HG03280 (cell line): ENCODE results near the gene CADPS2.
"Not testable (repeated sequence)": the region's sequence is repeated elsewhere in the genome, so short reads cannot be mapped to it uniquely, and the experiment has no call there.

Experiments
- ATAC-seq: cut with Tn5 transposase; IDR thresholded peaks from one replicate; pipeline ENCODE4 v1.9.1; 2021; ENCODE audit warnings: mild to moderate bottlenecking, moderate library complexity; ENCODE audit not compliant: unreplicated experiment

The CADPS2 gene

GRCh38 chr7:122677149-122677548 lies 209.1 kb downstream of the CADPS2 start:
- no peak for ATAC-seq

GRCh38 chr7:122676466-122676865 lies 209.8 kb downstream of the CADPS2 start:
- no peak for ATAC-seq

GRCh38 chr7:122675621-122676020 lies 210.6 kb downstream of the CADPS2 start:
- no peak for ATAC-seq

- ATAC-seq, result no peak
Observed at GRCh38 chr7:122675011-122675410, 211.2 kb downstream of the CADPS2 start.

GRCh38 chr7:122674502-122674901 lies 211.8 kb downstream of the CADPS2 start:
- ATAC-seq, result no peak

DNA sequence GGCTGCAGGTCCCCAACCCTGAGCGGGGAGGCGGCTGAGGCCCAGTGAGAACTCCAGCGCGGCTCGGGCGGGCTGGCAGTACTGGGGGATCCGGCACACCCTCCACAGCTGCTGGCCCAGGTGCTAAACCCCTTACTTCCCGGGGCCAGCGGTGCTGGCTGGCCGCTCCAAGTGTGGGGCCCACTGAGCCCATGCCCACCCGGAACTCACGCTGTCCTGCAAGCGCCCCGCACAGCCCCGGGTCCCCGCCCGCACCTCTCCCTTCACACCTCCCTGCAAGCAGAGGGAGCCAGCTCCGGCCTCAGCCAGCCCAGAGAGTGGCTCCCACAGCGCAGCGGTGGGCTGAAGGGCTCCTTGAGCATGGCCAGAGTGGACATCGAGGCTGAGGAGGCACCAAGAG lies 212.3 kb downstream of the CADPS2 start:
- no peak for ATAC-seq

- no peak for ATAC-seq
Observed at GRCh38 chr7:122672536-122672935, 213.7 kb downstream of the CADPS2 start.

DNA sequence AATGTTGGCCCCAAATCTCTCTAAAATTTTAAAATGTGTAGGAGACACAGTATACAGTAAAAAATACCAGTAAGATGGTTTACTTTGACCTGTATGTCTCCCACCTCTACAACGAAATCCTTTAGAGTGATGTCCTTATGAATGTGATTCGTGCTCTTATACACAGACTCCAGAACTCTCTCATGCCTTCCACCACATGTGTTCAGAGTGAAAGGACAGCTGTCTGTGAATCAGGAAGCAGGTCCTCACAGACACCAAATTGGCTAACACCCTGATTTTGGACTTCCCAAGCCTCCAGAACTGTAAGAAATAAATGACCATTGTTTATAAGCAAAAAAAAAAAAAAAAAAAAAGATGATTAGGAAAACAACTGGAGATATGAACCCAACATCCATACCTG lies 222.5 kb downstream of the CADPS2 start:
- no peak for ATAC-seq

- ATAC-seq, result no peak
Observed at GRCh38 chr7:122658856-122659255, 227.4 kb downstream of the CADPS2 start.

DNA sequence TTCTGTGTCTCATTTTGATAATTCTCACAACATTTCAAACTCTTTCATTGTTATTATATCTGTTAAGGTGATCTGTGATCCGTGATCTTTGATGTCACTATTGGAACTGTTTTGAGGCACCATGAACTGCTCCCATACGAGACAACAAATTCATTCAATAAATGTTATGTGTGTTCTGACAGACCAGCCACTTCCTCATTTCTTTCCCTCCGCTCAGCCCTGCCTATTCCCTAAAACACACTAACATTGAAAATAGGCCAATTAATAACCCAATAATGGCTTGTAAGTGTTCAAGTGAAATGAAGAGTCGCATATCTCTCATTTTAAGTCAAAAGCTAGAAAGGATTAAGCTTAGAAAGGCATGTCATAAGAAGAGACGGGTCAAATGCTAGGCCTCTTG lies 232.6 kb downstream of the CADPS2 start:
- no peak for ATAC-seq

DNA sequence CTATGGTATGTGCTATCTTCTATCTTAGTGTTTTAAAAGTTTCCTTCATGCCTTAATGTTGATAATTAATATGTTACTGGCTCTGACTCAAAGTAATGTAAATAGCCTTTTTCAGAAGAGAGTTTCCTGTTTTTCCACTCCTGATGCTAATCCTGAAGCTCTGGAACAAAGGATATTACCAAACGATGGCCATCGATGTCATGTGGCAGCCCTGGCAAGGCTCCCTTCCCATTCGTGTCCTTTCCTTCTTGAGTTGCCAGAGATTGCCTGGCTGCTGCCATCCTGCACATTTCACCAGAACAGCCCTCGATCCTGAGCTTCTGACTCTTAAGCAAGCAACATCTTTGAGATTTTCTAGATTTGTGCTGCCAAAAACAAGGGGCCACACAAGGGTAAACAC lies 233.4 kb downstream of the CADPS2 start:
- no peak for ATAC-seq

- no peak for ATAC-seq
Observed at GRCh38 chr7:122651451-122651850, 234.8 kb downstream of the CADPS2 start.

GRCh38 chr7:122643250-122643649 lies 243.0 kb downstream of the CADPS2 start:
- ATAC-seq, result no peak

- ATAC-seq, result no peak
Observed at GRCh38 chr7:122638459-122638858, 247.8 kb downstream of the CADPS2 start.

DNA sequence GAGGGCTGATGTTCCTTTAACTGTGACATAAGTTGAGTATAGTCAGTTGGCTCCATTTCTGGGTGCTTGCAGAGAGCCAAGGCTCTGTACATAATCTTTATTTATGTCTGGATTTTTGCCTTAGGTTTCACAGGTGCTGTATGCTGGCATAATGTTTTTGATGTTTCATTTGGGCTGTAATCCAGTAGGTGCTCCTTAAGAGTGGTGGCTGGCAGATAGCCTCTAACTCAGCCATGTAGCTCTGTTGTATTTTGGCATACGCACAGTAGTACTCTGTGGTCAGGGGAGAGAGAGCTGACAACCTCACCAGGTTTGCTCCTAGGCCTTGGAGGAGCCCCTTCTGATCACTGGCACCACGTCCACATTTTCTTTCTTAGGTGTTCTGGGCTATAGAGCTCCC lies 248.5 kb downstream of the CADPS2 start:
- ATAC-seq, result no peak

DNA sequence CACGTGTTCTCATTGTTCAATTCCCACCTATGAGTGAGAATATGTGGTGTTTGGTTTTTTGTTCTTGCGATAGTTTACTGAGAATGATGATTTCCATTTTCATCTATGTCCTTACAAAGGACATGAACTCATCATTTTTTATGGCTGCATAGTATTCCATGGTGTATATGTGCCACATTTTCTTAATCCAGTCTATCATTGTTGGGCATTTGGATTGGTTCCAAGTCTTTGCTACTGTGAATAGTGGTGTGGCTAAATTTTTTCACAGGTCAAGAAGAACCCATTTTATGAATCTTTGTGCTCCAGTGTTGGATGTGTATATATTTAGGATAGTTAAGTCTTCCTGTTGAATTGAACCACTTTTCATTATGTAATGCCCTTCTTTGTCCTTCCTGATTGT lies 250.8 kb downstream of the CADPS2 start:
- ATAC-seq, result not testable (repeated sequence)

DNA sequence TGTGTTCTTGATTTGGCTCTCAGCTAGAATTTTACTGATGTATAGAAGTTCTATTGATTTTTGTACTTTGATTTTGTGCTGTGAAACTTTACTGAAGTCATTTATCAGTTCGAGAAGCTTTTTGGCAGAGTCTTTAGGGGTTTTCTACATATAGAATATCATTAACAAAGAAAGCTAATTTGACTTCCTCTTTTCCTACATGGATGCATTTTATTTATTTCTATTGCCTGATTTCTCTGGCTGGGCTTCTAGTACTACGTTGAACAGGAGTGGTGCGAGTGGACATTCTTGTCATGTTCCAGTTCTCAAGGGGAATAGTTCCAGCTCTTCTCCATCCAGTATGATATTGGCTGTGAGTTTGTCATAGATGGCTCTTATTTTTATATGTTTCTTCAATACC lies 252.8 kb downstream of the CADPS2 start:
- ATAC-seq, result no peak

DNA sequence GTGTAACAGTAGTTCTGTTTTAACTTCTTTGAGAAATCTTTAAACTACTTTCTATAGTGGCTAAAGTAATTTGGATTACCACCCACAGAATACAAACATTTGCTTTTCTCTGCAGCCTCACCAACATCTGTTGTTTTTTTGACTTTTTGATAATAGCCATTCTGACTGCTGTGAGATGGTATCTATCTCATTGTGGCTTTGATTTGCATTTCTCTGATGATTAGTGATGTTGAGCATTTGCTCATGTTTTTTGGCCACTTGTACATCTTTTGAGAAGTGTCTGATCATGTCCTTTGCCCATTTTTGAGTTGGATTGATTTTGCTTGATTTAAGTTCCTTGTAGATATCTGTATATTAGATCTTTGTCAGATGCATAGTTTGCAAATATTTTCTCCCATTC lies 254.0 kb downstream of the CADPS2 start:
- ATAC-seq, result no peak

GRCh38 chr7:122629412-122629953 lies 256.8 kb downstream of the CADPS2 start:
- no peak for ATAC-seq

GRCh38 chr7:122628651-122629411 lies 257.4 kb downstream of the CADPS2 start:
- ATAC-seq, result no peak

DNA sequence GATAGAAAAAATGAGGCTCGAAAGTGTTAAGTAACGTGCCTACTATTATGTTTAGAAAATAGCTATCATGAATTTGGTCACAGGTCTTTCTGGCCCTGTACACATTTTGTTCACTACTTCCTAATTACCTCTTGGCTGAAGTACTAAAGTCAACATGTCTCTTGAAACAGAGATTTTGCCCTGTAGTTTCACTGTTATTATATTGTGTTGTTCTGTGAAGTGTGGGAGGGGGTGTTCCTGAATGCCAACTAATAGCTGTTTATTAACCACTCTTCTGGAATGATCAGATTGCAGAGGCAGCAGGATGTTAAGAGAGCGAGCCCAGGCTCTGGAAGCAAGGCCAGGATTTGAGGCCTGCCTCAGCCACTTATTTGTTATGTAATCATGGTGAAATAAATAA lies 259.5 kb downstream of the CADPS2 start:
- ATAC-seq, result no peak

DNA sequence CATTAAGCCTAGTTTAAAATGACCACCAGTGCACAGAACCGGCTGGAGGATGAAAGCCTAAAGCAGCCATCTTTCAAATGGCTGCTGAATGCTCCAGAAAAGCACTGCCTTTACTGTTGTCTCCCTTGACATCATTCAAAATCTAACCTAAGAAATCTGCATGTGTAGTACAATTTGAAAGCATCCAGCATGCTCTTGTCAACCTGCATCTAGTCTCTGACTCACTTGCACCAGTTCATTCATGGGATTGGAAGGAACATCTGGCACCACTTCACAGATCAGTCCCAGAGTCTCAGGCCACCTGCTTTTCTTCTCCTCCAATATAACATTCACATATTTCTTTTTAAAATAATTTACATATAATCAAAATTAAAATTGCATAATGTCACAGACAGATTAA lies 263.6 kb downstream of the CADPS2 start:
- no peak for ATAC-seq

GRCh38 chr7:122619664-122620063 lies 266.6 kb downstream of the CADPS2 start:
- ATAC-seq, result no peak
